Neural crest cell (in vitro differentiated cells): ENCODE results near the gene MYF5. TPM values are rescaled to one million over a fixed set of nuclear protein-coding genes. Genes with fewer than 3 reads are reported as not detected.

ENCODE experiments used
- DNase-seq: peaks from one replicate; pipeline ENCODE4 v3.0.0; 2021; ENCODE audit warnings: low read depth, mixed read lengths, low spot score
- H3K27ac Mint-ChIP-seq: one replicate; pipeline ENCODE4 v1.8.0; 2021; ENCODE audit warnings: mild to moderate bottlenecking, mixed read lengths; ENCODE audit not compliant: unreplicated experiment
- H3K27me3 Mint-ChIP-seq: 2 replicates; pipeline ENCODE4 v1.8.0; 2021; ENCODE audit warnings: low read depth, mild to moderate bottlenecking, mixed read lengths
- H3K36me3 Mint-ChIP-seq: 2 replicates; pipeline ENCODE4 v1.8.0; 2021; ENCODE audit warnings: low read depth, mild to moderate bottlenecking, mixed read lengths
- H3K4me1 Mint-ChIP-seq: 2 replicates; pipeline ENCODE4 v1.8.0; 2021; ENCODE audit warnings: mixed read lengths
- H3K4me3 Mint-ChIP-seq: one replicate; pipeline ENCODE4 v1.8.0; 2021; ENCODE audit warnings: mild to moderate bottlenecking, mixed read lengths
- H3K9me3 Mint-ChIP-seq: 2 replicates; pipeline ENCODE4 v1.8.0; 2021; ENCODE audit warnings: mixed read lengths
- CTCF ChIP-seq: fragments of 200-600 bp; sonication (generic); conservative IDR thresholded peaks from 2 replicates; pipeline ENCODE4 v1.5.0; 2021; ENCODE audit warnings: antibody characterized with exemption, mild to moderate bottlenecking
- total RNA-seq: library from RNA; stranded (reverse); gene quantifications from 2 replicates; pipeline ENCODE4 v1.2.1, GENCODE V29; 2021

The MYF5 gene
- total RNA-seq, 1 donor from 2014 or later: not detected

GRCh38 chr12:80679346-80680131 lies 37.2 kb upstream of the MYF5 start:
- Mint-ChIP-seq H3K36me3 (no peaks in the 10 kb centered on the region), H3K9me3 (no peaks in the 10 kb centered on the region), H3K27ac (no peak overlapping the region), H3K4me3 (no peak overlapping the region), H3K27me3 (peaks cover 2% of the 10 kb centered on the region), H3K4me1 (no peaks in the 10 kb centered on the region)
- DNase-seq: no peak
- no peak for TF ChIP-seq CTCF

GRCh38 chr12:80681287-80681686 lies 35.4 kb upstream of the MYF5 start:
- TF ChIP-seq CTCF: no peak
- H3K4me3 Mint-ChIP-seq: no peak overlapping the region
- no peaks in the 10 kb centered on the region for H3K36me3 Mint-ChIP-seq
- no peak for DNase-seq
- H3K9me3 Mint-ChIP-seq: no peaks in the 10 kb centered on the region
- H3K27ac Mint-ChIP-seq: no peak overlapping the region
- H3K4me1 Mint-ChIP-seq: no peaks in the 10 kb centered on the region
- H3K27me3 Mint-ChIP-seq: peaks cover 2% of the 10 kb centered on the region

GRCh38 chr12:80681786-80682185 lies 34.9 kb upstream of the MYF5 start:
- no peak for DNase-seq
- TF ChIP-seq CTCF: no peak
- no peaks in the 10 kb centered on the region for H3K36me3 Mint-ChIP-seq
- H3K4me1 Mint-ChIP-seq: no peaks in the 10 kb centered on the region
- H3K27ac Mint-ChIP-seq: no peak overlapping the region
- no peak overlapping the region for H3K4me3 Mint-ChIP-seq
- H3K9me3 Mint-ChIP-seq: no peaks in the 10 kb centered on the region
- peaks cover 2% of the 10 kb centered on the region for H3K27me3 Mint-ChIP-seq

- Mint-ChIP-seq H3K4me3 (no peak overlapping the region), H3K9me3 (no peaks in the 10 kb centered on the region), H3K4me1 (no peaks in the 10 kb centered on the region), H3K27me3 (peaks cover 2% of the 10 kb centered on the region), H3K27ac (no peak overlapping the region), H3K36me3 (no peaks in the 10 kb centered on the region)
- no peak for DNase-seq
- no peak for TF ChIP-seq CTCF
These were observed 32.6 kb upstream of the MYF5 start for GRCh38 chr12:80684077-80684495.

GRCh38 chr12:80690090-80690489 lies 26.6 kb upstream of the MYF5 start:
- H3K36me3 Mint-ChIP-seq: no peaks in the 10 kb centered on the region
- H3K4me3 Mint-ChIP-seq: no peak overlapping the region
- DNase-seq: no peak
- no peaks in the 10 kb centered on the region for H3K27me3 Mint-ChIP-seq
- no peaks in the 10 kb centered on the region for H3K4me1 Mint-ChIP-seq
- no peak for TF ChIP-seq CTCF
- H3K27ac Mint-ChIP-seq: no peak overlapping the region
- no peaks in the 10 kb centered on the region for H3K9me3 Mint-ChIP-seq
